Right ventricle myocardium superior (tissue), 1 donor: ENCODE results near the gene COL5A1. TPM values are rescaled to one million over a fixed set of nuclear protein-coding genes. Genes with fewer than 3 reads are reported as not detected.
"Not testable (repeated sequence)": the region's sequence is repeated elsewhere in the genome, so short reads cannot be mapped to it uniquely, and the experiment has no call there.

ENCODE experiments used
- ATAC-seq: fragments of 200-7000 bp; cut with Tn5 transposase; one replicate; pipeline ENCODE4 v1.9.1; 2020; ENCODE audit warnings: mild to moderate bottlenecking; ENCODE audit not compliant: poor library complexity
- DNase-seq: peaks from one replicate; pipeline ENCODE4 v3.0.0-alpha.2; 2020
- intact Hi-C: fragments of 100-400 bp; cut with DNase I; formaldehyde crosslinking; loops from one replicate; pipeline ENCODE4 v1.11.2; 2022
- total RNA-seq: library from RNA; stranded (reverse); fragmentation: NEBNext Ultra II Directional; extraction: Animal tissue kit (Norgen Biotek cat#: 25700); gene quantifications from one replicate; pipeline ENCODE4 v1.2.1, GENCODE V29; 2021
- donor health status: DM: no; HTN: yes; CAD: no; lungs with severe emphysema.

Gene COL5A1
- total RNA-seq, 1 donor from 2014 or later: 12.7 TPM

- ATAC-seq (no peak), DNase-seq (no peak)
- intact Hi-C loops: no loop called here
These were observed 213.8 kb downstream of the COL5A1 start for GRCh38 chr9:134855231-134855899.

- DNase-seq: peak; percentile 14
- no peak for ATAC-seq
These were observed 214.3 kb downstream of the COL5A1 start for GRCh38 chr9:134855900-134856377.

GRCh38 chr9:134857451-134857850 is 215.8 kb downstream of the COL5A1 start:
- ATAC-seq, intact Hi-C loops: not testable (repeated sequence)

More at GRCh38 chr9:134855900-134856377, 214.3 kb downstream of the COL5A1 start:
- intact Hi-C loops: no loop called here

GRCh38 chr9:134858051-134858841 is 216.6 kb downstream of the COL5A1 start:
- intact Hi-C loops: no loop called here
- DNase-seq: peak; percentile 31
- ATAC-seq: no peak

More at GRCh38 chr9:134857451-134857850, 215.8 kb downstream of the COL5A1 start:
- not testable (repeated sequence) for DNase-seq

GRCh38 chr9:134860510-134860909 is 218.9 kb downstream of the COL5A1 start:
- DNase-seq (no peak), ATAC-seq (no peak)
- intact Hi-C loops: no loop called here

GRCh38 chr9:134861595-134862334 is 220.2 kb downstream of the COL5A1 start:
- intact Hi-C loops: no loop called here
- DNase-seq: peak; percentile 14
- ATAC-seq: no peak

GRCh38 chr9:134863306-134863902 is 221.8 kb downstream of the COL5A1 start:
- DNase-seq (peak; percentile 10), ATAC-seq (no peak)
- intact Hi-C loops: no loop called here

GRCh38 chr9:134863941-134864820 is 222.6 kb downstream of the COL5A1 start:
- intact Hi-C loops: no loop called here
- ATAC-seq (peak; percentile 88), DNase-seq (peak; percentile 65)

GRCh38 chr9:134864821-134865190 is 223.2 kb downstream of the COL5A1 start:
- ATAC-seq: no peak
- no peak for DNase-seq

GRCh38 chr9:134867917-134868750 is 226.5 kb downstream of the COL5A1 start:
- intact Hi-C loops: no loop called here
- DNase-seq (no peak), ATAC-seq (no peak)

More at GRCh38 chr9:134864821-134865190, 223.2 kb downstream of the COL5A1 start:
- intact Hi-C loops: no loop called here

- intact Hi-C loops: no loop called here
- no peak for ATAC-seq
- no peak for DNase-seq
These were observed 227.3 kb downstream of the COL5A1 start for GRCh38 chr9:134868751-134869553.

GRCh38 chr9:134869554-134870300 is 228.1 kb downstream of the COL5A1 start:
- intact Hi-C loops: no loop called here
- DNase-seq (no peak), ATAC-seq (no peak)

GRCh38 chr9:134870301-134870694 is 228.7 kb downstream of the COL5A1 start:
- DNase-seq (no peak), ATAC-seq (no peak)
- intact Hi-C loops: no loop called here

- intact Hi-C loops: no loop called here
- DNase-seq: no peak
- peak; percentile 14 for ATAC-seq
These were observed 229.4 kb downstream of the COL5A1 start for GRCh38 chr9:134870746-134871662.
